Activated naive CD4-positive, alpha-beta T cell treated with Interleukin-2 at 50 U/mL for 16 hours (primary cell): ENCODE results near the gene TSPAN16.
"Not testable (repeated sequence)": the region's sequence is repeated elsewhere in the genome, so short reads cannot be mapped to it uniquely, and the experiment has no call there.

Source experiments
- DNase-seq: peaks from one replicate; pipeline ENCODE4 v3.0.0-alpha.2; 2020

Gene TSPAN16

GRCh38 chr19:11347546-11348039, 51.6 kb downstream of the TSPAN16 start:
- DNase-seq = no peak

- no peak for DNase-seq
Observed at GRCh38 chr19:11349171-11349570, 53.2 kb downstream of the TSPAN16 start.

- DNase-seq = not testable (repeated sequence)
Observed at GRCh38 chr19:11354102-11354501, 58.1 kb downstream of the TSPAN16 start.

- peak; percentile 84 for DNase-seq
Observed at GRCh38 chr19:11355160-11356073, 59.5 kb downstream of the TSPAN16 start, which contains the start of gene PLPPR2. Gene PLPPR2, plus strand, starts transcription at chr19:11355432. Its CDS starts 2,242 bp downstream, at chr19:11357674.

GRCh38 chr19:11356074-11356397, 60.1 kb downstream of the TSPAN16 start:
- no peak for DNase-seq

GRCh38 chr19:11356676-11357550, 61.0 kb downstream of the TSPAN16 start:
- DNase-seq = no peak

GRCh38 chr19:11359421-11359820, 63.5 kb downstream of the TSPAN16 start:
- no peak for DNase-seq

GRCh38 chr19:11361037-11361770, 65.2 kb downstream of the TSPAN16 start:
- DNase-seq = no peak

- DNase-seq = no peak
Observed at GRCh38 chr19:11361771-11362731, 66.1 kb downstream of the TSPAN16 start.

GRCh38 chr19:11363881-11364280, 67.9 kb downstream of the TSPAN16 start:
- DNase-seq = no peak

GRCh38 chr19:11364296-11364904, 68.4 kb downstream of the TSPAN16 start:
- DNase-seq = no peak

- no peak for DNase-seq
Observed at GRCh38 chr19:11364935-11365334, 69.0 kb downstream of the TSPAN16 start.
